ENCODE data around the gene RAPGEFL1. TPM values are rescaled to one million over a fixed set of nuclear protein-coding genes. Genes with fewer than 3 reads are reported as not detected.

RAPGEFL1 gene
- total and polyA plus RNA-seq, 2 of the 8 experiments (the other 6 are each of a cell fraction or from before 2014, with no cell fraction given) = 20.0 to 20.2 TPM

- Histone ChIP-seq H3K18ac (ENCODE audit: extremely low read depth, low read length) (no peak overlapping the region), H2AK5ac (ENCODE audit: low read depth, low read length) (no peak overlapping the region), H3K4me3 (ENCODE audit: extremely low read depth in 1 of 4, insufficient read depth in 2 of 4, low read depth in 3 of 4, low read length in 4 of 4) (no peak overlapping the region), H4K20me1 (replicated peaks in 1 of 2; ENCODE audit: control insufficient read depth in 1 of 2, insufficient read depth in 2 of 2, low read length in 2 of 2) (peaks cover 2 to 3% of the 10 kb centered on the region in 2 experiments), H3K14ac (ENCODE audit: insufficient read length) (no peak overlapping the region), H3K9ac (replicated peaks in 1 of 4; ENCODE audit: extremely low read depth in 1 of 4, low read depth in 3 of 4, low read length in 3 of 4) (no peak overlapping the region), H3K36me3 (ENCODE audit: control insufficient read depth in 2 of 4, insufficient read depth in 4 of 4, low read length in 3 of 4) (peaks cover 47 to 84% (median 72%) of the 10 kb centered on the region in 4 experiments), H3K9me3 (ENCODE audit: insufficient read depth in 2 of 2, low read depth in 1 of 2, low read length in 1 of 2) (no peaks in the 10 kb centered on the region), H2BK12ac (ENCODE audit: low read depth, low read length) (peak overlapping the region; percentile 90; the same call in 1 of the 2 replicates), H4K5ac (ENCODE audit: insufficient read length, low read depth, low read length) (no peak overlapping the region), H3K4ac (replicated peaks; ENCODE audit: insufficient read length, low read depth, low read length) (no peak overlapping the region), H2BK20ac (ENCODE audit: low read length) (no peak overlapping the region), H3K79me2 (ENCODE audit: control insufficient read depth in 1 of 2, insufficient read depth in 2 of 2, low read length in 2 of 2) (no peaks in the 10 kb centered on the region), H3K27me3 (replicated peaks in 1 of 4; ENCODE audit: control insufficient read depth in 3 of 4, extremely low read depth in 1 of 4, insufficient read depth in 3 of 4, low read length in 3 of 4) (no peaks in the 10 kb centered on the region), H3K4me1 (replicated peaks in 1 of 4; ENCODE audit: control insufficient read depth in 3 of 4, insufficient read depth in 4 of 4, low read length in 3 of 4) (peaks cover 0 to 6% (median 0%) of the 10 kb centered on the region in 4 experiments; a peak in 2 of 7 replicates), H3K23ac (ENCODE audit: insufficient read length) (no peak overlapping the region), H4K8ac (ENCODE audit: extremely low read depth, insufficient read depth, low read length) (no peak overlapping the region), H3K27ac (ENCODE audit: low read depth, low read length) (0 out of 2 replicates have a peak overlapping the region, but pooled peaks have one; percentile 62), H4K91ac (replicated peaks; ENCODE audit: insufficient read length, low read length) (no peak overlapping the region), H2AFZ (ENCODE audit: low read length) (no peak overlapping the region), H2BK15ac (ENCODE audit: low read length) (no peak overlapping the region), H2BK120ac (replicated peaks; ENCODE audit: low read depth, low read length) (no peak overlapping the region), H3K4me2 (ENCODE audit: insufficient read depth in 1 of 2, low read depth in 2 of 2, low read length in 2 of 2) (no peak overlapping the region), H3K79me1 (ENCODE audit: low read depth, low read length) (no peaks in the 10 kb centered on the region), H2BK5ac (ENCODE audit: low read depth, low read length) (peak overlapping the region; percentile 69; the same call in 1 of the 2 replicates), H3K56ac (replicated peaks; ENCODE audit: insufficient read length, low read depth, low read length) (no peak overlapping the region), H3K23me2 (ENCODE audit: low read depth, low read length) (no peaks in the 10 kb centered on the region)
- ChIA-PET POLR2A (ENCODE audit: partially characterized antibody) (interaction anchor here (0.6 to 3.6 kb wide), 16 partner anchors 9 to 330 kb away, joined by 3 to 22 read pairs (median 7); partner anchors contain the start of genes CASC3, MSL1, NR1D1 and RAPGEFL1), CTCF (ENCODE audit: partially characterized antibody) (interaction anchor here (0.7 to 3.1 kb wide), 42 partner anchors 8 to 159 kb away, joined by 3 to 59 read pairs (median 4); partner anchors contain the start of genes CSF3 and MED24)
- DNase-seq (ENCODE audit: low read depth in 1 of 2, low spot score in 2 of 2) (peak in 1 of 2 experiments; percentile 59), FAIRE-seq (peak; percentile 91)
- WGBS, 2 experiments (ENCODE audit: extremely low coverage in 1 of 2, insufficient coverage in 1 of 2, insufficient read length in 1 of 2, insufficient replicate concordance in 2 of 2, low coverage in 1 of 2, low lambda C conversion rate in 2 of 2, missing lambda C conversion rate in 1 of 2) = 62% methylated on average over 11 of the region's 11 CpGs; no CpG with 5 or more reads in 1 of the 2 experiments
- TF ChIP-seq ATF3 (IDR thresholded peaks at IDR 0.05; ENCODE audit: insufficient read depth, low read depth, low read length) (no peak), HDAC2 (IDR thresholded peaks at IDR 0.05; ENCODE audit: borderline replicate concordance in 1 of 2, low read depth in 2 of 2, low read length in 2 of 2) (no peak), GABPA (IDR thresholded peaks at IDR 0.05; ENCODE audit: borderline replicate concordance, insufficient read depth, low read length) (no peak), SP1 (IDR thresholded peaks at IDR 0.05; ENCODE audit: low read depth, low read length) (peak; percentile 58; the same call in 1 of the 2 replicates)
Observed at GRCh38 chr17:40168262-40168832, 8.9 kb upstream of the RAPGEFL1 start.

Data from H1 (cell line).